GM19467 (cell line): Measurements from ENCODE around the gene GPR137.

ENCODE experiments used
- ATAC-seq: cut with Tn5 transposase; IDR thresholded peaks from one replicate; pipeline ENCODE4 v1.9.1; 2021; ENCODE audit warnings: mild to moderate bottlenecking, moderate library complexity; ENCODE audit not compliant: unreplicated experiment

Gene GPR137, protein sequence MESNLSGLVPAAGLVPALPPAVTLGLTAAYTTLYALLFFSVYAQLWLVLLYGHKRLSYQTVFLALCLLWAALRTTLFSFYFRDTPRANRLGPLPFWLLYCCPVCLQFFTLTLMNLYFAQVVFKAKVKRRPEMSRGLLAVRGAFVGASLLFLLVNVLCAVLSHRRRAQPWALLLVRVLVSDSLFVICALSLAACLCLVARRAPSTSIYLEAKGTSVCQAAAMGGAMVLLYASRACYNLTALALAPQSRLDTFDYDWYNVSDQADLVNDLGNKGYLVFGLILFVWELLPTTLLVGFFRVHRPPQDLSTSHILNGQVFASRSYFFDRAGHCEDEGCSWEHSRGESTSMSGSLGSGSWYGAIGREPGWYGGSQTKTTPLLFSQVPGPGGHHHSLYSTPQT

GRCh38 chr11:64284962-64285884 lies at the start of gene GPR137:
Gene GPR137 (plus strand): TSS chr11:64285848. CDS start chr11:64286525, 677 bp downstream.
- peak; percentile 47 for ATAC-seq

DNA sequence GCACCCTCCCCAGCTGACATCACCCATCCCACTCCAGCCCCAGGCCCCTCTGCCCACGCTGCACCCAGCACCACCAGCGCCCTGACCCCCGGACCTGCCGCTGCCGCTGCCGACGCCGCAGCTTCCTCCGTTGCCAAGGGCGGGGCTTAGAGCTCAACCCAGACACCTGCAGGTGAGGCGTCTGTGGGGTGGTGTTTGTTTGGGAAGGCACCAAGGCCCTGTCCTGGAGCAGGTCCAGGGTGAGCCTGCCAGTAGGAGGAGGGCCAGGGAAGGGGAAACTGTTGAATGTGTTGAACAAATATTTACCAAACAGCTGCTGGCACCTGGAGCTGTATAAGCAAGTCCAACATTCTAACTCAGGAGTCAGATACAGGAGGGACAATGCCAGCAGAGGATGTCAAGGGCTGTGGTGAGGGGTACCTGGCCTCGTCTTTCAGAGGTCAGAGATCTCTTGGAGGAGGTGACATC lies 48.1 kb upstream of the GPR137 start:
- no peak for ATAC-seq

GRCh38 chr11:64238076-64238475 lies 47.6 kb upstream of the GPR137 start:
- no peak for ATAC-seq

DNA sequence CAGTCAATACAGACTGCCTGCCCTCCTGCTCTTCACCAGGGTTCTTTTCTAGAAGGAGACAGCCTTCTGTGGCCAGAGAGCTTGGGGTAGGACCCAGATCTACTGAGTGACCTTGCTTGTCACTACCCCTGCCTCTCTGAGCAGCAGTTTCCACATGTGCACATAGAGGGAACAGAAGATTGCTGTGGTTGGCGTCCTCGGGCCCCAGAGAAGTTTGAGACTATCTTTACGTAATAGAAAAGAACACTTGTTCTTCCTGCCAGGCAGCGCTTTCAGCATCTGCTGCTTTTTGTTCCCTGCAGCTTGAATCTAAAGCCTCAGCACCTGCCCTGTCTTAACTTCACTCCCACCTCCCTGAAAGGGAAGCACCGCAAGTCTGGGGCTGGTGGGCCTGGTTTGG lies 46.6 kb upstream of the GPR137 start:
- ATAC-seq: no peak

- no peak for ATAC-seq
These were observed 45.8 kb upstream of the GPR137 start for GRCh38 chr11:64239662-64240434.

DNA sequence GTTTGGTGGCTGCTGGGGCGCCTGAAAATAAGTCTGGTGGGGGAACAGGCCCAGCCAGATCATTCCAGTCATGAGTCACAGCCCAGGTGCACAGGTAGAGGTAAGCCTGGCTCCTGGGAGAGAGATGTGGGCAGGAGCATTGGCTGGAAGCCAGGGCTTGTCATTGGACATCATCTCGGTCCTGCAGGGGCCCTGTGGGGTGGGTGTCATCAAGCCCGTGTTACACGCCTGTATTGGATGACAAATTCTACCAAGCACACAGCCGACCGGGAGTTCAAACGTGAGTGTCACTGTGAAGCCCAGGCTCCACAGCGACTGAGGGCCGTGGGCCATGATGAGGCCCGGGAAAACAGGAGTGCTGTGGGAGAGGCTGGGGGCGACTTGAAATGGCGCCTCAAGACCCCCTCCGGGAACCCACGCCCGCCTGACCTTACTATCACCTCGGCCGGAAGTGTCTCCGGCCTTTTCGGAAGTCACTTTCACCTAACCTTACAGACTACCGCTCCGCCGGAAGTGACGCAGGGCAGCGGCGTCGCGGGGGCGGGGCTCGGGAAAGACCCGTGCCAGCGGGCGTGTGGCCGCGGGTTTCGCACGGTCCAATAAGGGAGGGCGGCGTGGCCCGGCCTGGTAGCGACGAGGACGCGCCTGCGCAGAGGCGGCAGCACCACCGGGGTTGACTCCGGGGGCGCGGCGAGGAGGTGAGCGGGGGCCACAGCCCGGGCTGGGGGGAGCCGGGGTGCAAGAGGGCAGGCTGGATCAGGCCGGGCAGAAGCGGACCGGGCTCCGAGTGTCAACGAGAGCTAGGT lies 45.0 kb upstream of the GPR137 start, which contains the start of gene FKBP2:
Gene FKBP2, plus strand, starts transcription at position 661 of the 806 bp plus-strand sequence. CDS start 1,293 bp downstream, outside the sequence.
- peak; percentile 53 for ATAC-seq

DNA sequence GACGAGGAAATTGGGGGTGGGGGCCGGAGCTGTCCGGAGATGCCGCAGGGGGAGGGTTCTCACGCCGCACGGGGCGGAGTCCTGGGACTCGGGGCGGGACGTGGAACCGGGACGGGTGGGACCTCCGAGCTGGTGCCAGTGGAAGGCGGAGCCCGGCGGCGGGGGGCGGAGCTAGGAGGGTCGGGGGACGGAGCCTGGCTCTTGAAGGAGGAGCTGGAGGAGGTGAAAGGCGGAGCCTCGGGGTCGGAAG lies 44.5 kb upstream of the GPR137 start:
- ATAC-seq: peak; percentile 57

DNA sequence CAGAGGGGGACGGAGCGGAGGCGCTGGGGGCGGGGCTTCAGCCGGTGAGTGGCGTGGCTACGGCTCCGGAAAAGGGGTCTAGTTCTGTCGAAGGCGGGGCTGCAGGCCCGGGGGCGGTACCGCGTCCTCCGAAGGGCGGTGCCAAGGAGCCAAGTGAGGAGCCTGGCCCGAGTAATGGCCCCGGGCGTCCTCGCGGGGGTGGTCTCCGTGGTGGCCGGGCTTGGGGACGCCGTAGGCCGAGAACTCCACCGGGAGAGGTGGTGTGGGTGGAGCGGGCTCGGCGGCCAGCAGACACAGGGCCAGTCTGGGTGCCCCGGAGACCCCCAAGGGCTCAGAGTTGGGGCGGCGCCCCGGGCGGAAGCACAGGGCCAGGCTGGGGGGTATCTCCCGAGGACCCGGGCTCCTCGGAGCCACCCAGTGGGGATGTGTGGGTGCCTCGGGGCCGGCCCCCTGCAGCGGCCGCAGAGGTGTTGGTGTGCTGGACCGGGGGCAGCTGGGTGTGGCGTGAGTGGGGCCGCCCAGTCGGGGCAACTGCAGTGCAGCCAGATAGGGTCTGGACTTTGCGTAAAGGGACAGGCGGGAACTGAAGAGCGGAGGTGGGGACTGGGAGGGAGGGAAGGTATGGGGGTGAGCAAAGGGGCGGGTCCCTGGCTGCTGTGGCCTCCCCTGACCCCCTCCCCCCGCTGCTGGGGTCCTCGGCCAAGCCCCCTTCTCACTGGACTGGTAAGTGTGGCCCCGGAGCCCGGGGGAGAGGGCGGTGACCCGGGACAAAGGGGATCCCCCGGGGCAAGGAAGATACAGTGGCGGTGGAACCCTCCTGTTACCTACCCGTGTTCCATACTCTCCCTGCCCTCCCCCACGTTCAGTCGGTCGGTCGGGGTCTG lies 43.9 kb upstream of the GPR137 start:
- peak; percentile 56 for ATAC-seq

DNA sequence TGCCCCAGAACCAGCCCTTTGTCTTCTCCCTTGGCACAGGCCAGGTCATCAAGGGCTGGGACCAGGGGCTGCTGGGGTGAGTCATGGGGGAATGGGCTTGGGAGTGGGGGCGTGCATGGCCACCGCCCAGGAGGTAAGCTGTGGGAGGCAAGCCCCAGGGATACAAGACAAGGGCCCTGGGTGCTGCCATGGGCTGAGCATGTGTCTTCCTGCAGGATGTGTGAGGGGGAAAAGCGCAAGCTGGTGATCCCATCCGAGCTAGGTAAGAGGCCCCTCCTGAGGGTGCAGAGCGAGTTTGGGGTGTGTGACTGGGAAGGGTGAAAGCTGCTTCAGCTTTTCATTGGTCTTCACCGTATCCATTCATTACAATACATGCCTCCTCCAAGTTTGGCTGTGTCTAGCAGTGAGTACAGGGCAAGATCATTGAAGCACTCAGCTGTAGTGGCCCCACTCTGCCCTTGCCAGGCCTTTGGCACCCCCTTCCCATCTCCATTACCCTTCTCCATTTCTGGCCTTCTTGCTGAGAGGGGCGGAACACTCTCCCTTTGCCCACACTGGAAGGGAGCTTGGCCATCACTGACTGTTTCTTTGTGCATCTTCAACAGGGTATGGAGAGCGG lies 42.3 kb upstream of the GPR137 start:
- no peak for ATAC-seq

DNA sequence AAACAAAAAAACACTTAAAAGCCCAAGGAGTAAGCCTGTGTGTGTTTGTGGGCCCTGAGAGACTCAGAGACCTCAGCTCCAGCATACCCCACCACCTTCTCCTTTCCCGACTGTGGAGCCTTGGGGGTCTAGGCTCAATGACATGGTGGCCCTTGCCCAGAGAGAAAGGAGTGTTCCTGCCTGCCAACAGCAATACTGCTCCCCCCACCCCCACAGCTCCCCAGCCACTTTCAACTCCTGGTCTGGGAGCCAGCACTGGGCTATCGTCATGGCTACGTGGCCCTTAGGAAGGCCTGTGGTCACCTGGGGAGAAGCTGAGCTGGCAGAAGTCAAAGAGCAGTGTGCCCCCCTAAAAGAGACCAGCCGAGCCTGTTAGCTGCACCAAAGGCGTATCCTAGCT lies 41.5 kb upstream of the GPR137 start:
- no peak for ATAC-seq

DNA sequence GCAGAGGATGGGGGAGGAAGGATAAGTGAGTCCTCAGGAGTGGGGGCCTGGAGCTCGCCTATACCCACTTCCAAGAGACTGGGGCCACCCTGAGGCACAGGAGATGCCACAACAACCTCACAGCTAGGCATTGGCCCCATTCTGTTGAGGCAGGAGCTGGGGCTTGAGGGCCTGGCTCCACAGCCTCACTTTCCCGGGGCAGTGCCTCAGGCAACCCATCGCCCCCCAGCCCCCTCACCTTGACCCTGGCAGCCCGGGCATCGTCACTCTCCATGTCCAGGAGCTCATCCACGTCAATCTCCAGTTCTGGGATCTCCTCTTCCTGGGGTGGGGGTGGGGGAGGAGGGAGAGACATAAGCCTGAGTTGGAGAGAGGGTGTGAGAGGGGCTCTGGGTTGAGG lies 40.7 kb upstream of the GPR137 start:
- ATAC-seq: no peak

DNA sequence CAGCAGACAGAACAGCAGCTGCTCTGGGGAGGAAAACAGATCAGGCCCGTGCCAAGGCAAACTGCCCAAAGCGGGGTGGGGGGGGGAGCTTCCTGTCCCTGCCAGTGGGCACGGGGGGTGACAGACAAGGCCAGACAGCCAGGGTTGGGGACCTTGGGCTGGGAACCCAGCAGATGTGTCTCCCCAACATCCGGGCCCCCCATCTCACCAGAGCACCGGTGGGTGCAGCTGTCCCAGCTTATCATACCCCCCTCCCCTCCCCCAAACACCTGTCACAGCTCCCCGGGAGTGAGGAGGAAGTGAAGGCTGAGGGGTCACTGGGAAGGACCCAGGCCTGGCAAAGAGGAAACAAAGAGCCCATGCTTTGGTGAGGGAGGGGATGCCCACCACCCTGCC lies 40.2 kb upstream of the GPR137 start:
- no peak for ATAC-seq

DNA sequence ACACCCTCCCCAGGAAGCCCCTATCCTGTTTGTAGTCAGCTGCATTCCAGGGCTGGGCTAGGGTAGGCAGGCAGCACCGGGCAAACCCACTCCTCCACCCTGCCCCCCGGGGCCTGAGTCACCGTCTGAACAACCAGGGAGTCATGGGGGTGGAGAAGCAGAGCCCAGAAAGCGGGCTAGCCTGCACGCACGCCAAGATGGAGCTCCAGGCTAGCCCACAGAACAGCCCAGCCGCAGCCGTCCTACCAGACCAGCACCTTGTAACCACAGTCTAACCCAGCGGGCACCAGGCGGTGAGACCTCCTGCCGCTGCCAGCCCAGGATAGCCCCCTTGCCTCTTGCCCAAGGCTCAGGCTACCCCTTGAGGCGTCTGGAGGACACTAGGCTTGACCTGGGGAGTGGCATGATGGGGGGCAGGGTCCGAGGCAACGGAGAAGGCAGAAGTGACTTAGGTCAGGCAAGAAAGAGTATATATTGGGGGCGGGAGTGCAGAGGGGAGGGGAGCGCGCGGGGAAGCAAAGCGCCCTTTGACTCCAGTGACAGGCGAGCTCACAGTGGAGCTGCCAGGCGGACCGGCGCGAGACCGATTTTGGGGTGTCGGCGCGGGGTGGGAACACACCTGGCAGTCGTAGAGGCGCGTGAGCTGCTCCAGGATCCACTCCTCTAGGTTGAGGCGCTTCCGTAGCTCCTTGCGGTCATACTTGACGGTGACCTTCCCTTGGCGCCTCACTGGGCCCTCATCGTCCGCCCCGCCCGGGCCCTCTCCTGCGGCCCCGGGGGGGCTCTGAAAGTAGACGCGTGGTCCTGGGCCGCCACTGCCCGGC lies 39.6 kb upstream of the GPR137 start:
- ATAC-seq: no peak

DNA sequence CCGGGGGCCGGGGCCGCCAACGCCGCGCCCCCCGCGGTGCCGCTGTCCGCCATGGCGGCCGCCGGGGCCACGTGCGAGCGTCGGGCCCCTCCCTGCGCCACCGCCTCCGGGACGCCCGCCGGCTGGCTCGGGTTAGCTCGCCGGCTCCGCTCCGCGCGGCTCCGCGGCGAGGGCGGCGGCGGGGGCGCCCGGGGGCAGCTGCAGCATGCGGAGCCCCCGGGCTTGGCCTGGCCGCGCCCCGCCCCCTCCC lies 39.1 kb upstream of the GPR137 start:
- ATAC-seq: peak; percentile 9

DNA sequence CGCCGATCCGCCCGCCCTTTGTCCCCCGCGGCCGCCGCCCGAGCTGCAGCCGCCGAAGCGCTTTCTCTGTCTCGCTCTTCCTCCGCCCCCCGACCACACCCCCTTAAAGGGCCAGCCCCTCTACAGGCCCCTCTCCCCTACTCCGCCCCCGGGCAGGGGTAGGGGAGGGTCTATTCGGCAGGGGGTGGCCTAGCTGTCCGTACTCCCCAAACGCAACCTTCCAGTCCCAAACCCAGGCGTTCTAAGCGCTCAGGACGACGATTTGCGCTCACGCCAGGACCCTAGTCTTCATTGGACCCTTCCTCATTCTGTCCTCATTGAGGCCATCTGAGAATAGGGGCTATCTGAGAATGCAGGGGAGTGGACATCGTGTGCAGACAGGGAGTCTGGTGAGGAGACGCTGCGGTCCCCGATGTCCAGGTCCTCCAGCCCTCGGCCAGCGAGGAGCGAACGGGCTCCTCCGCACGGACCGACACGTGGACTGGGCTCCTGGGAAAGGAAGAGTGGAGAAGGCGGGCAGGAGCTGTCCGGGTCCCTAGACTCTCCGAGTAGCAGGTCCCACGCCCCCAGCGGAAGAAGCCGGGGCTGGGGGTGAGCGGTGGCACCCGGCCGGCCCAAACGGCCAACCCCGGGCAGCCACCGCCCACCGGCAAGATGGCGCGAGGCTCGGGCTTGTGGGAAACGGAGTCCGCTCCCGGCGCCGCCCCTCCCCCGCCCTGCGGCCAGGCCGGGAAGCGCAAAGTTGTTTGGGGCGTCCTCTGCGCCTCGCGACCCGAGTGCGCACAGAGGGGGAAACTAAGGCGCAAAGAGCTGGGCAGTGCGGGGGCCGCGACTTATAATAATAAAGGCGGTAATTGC lies 38.5 kb upstream of the GPR137 start, which contains the start of gene PPP1R14B:
Gene PPP1R14B, minus strand, starts transcription at position 73 of the 858 bp plus-strand sequence. CDS start 270 bp downstream, outside the sequence.
- peak; percentile 28 for ATAC-seq

DNA sequence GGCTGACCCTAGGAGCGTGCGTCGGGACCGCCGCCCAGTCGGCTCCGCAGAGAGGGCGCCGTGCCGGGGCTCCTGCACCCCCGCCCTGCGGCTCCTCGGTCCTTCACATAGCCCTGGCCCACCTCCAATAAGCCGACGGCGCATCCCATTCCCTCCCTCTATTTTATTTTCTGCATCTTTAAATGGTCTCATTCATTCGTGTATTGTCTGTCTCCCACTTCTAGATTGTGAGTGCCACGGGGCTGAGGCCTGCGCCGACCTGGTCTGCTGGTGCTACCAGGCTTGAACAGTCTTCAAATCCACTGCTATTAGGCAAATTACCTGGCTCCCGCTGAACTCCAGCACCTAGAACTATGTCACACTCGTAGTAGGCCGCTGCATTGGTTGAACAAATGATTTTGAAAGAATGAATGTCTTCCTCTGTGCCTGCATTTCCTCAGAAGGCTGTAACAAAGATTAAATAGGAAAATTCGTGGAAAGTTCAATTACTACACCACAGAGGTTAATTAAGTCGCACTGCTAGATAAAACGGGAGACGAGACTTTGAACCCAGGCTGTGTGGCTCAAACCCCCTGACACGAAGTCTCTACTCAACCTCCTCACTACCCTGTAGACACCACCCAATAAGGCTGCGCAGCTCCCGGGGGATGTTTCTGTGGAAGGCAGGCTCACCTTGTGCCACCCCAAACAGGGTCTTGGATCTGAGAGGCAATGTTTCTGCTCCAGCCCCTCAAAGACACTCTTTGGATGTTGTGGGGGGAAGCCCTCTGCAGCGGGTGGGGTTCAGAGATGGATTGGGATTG lies 37.7 kb upstream of the GPR137 start:
- ATAC-seq: no peak
